OCI-LY3 (cell line): ENCODE measurements around the gene ZNF423.

ENCODE experiments used
- H2AFZ ChIP-seq: fragments of 200-600, 300-600 bp; shearing (Covaris generic); 2 replicates; pipeline ENCODE4 v1.6.0; 2014; ENCODE audit warnings: antibody characterized with exemption, low read depth, low read length
- H3K27ac ChIP-seq: fragments of 200-600, 300-600 bp; sonication (generic); 2 replicates; pipeline ENCODE4 v1.5.1; 2014; ENCODE audit warnings: mild to moderate bottlenecking, low read length, moderate library complexity, mixed read lengths
- H3K27me3 ChIP-seq: fragments of 200-600, 300-600 bp; sonication (generic); 2 replicates; pipeline ENCODE4 v1.6.1; 2014; ENCODE audit warnings: low read depth, low read length, mixed read lengths
- H3K36me3 ChIP-seq: fragments of 200-600, 300-600 bp; sonication (generic); replicated peaks from 2 replicates; pipeline ENCODE3; 2014; ENCODE audit warnings: low read depth, low read length, mixed read lengths
- H3K4me1 ChIP-seq: fragments of 300-600, 200-600 bp; sonication (generic); 2 replicates; pipeline ENCODE4 v1.6.1; 2014; ENCODE audit warnings: low read length, mixed read lengths
- H3K4me2 ChIP-seq: fragments of 200-600, 300-600 bp; sonication (generic); 2 replicates; pipeline ENCODE4 v1.6.1; 2014; ENCODE audit warnings: low read length, mixed read lengths
- H3K4me3 ChIP-seq: fragments of 300-600, 200-600 bp; sonication (generic); 2 replicates; pipeline ENCODE4 v1.5.1; 2014; ENCODE audit warnings: antibody characterized with exemption, mild to moderate bottlenecking, low read length, moderate library complexity
- H3K79me2 ChIP-seq: fragments of 300-600, 200-600 bp; shearing (Covaris generic); 2 replicates; pipeline ENCODE4 v1.6.1; 2014; ENCODE audit warnings: mild to moderate bottlenecking, low read length, mixed read lengths
- H3K9ac ChIP-seq: fragments of 300-600, 200-600 bp; shearing (Covaris generic); 2 replicates; pipeline ENCODE4 v1.6.0; 2014; ENCODE audit warnings: mild to moderate bottlenecking, low read length, moderate library complexity
- H3K9me3 ChIP-seq: fragments of 200-600, 300-600 bp; shearing (Covaris generic); 2 replicates; pipeline ENCODE4 v1.6.1; 2014; ENCODE audit warnings: low read length, mixed read lengths; ENCODE audit not compliant: insufficient read depth
- H4K20me1 ChIP-seq: fragments of 200-600, 300-600 bp; sonication (generic); 2 replicates; pipeline ENCODE4 v1.6.1; 2016; ENCODE audit warnings: low read length, mixed read lengths; ENCODE audit not compliant: insufficient read depth
- CTCF ChIP-seq: fragments of 200-600, 300-600 bp; sonication (generic); IDR thresholded peaks from 2 replicates; pipeline ENCODE4 v1.5.1; 2014; ENCODE audit warnings: antibody characterized with exemption, low read length, low read depth
- EZH2phosphoT487 ChIP-seq: fragments of 200-600 bp; shearing (Covaris generic); IDR thresholded peaks from 2 replicates; pipeline ENCODE4 v1.6.1; 2018; ENCODE audit warnings: antibody characterized with exemption, mixed run types, low read depth

ZNF423 gene

DNA sequence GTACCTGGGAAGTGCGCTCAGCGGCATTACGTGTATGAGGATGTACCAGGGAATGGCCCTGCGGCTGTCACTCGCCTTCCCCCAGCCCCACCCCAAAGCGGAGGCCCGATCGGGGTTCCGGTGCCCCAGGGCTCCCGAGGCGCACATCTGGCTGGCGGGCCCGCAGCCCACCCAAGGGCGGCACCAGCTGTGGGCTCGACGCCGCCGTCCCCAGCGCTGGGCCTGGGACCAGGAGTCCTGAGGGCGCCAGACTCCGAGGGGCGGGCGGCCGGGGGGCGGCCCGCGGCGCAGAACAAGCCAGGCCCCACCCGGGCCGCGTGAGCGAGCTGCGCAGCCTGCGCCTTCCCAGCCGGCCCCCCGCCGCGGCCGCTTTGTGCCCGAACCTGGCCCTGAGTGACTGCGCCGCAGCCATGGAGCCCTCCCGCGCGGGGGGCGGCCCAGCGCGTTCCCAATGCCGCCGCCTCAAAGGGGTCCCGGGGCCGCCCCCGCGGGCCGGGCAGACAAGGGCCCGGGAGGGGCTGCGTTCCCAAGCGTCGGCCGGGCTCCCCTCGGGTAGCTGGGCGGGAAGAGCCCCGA, 17.4 kb downstream of the ZNF423 start:
- H4K20me1 ChIP-seq = no peaks in the 10 kb centered on the region
- H3K9me3 ChIP-seq = no peaks in the 10 kb centered on the region
- no peak overlapping the region for H3K9ac ChIP-seq
- no peak overlapping the region for H3K27ac ChIP-seq
- no peak overlapping the region for H3K4me3 ChIP-seq
- H3K4me1 ChIP-seq = no peaks in the 10 kb centered on the region
- TF ChIP-seq CTCF (no peak), EZH2phosphoT487 (no peak)
- peaks cover 15% of the 10 kb centered on the region for H3K27me3 ChIP-seq
- H3K36me3 ChIP-seq = no peaks in the 10 kb centered on the region
- H2AFZ ChIP-seq = no peak overlapping the region
- no peaks in the 10 kb centered on the region for H3K79me2 ChIP-seq
- no peak overlapping the region for H3K4me2 ChIP-seq

- Histone ChIP-seq H3K9ac (no peak overlapping the region), H4K20me1 (no peaks in the 10 kb centered on the region), H3K27me3 (peaks cover 15% of the 10 kb centered on the region), H3K4me3 (no peak overlapping the region), H3K79me2 (no peaks in the 10 kb centered on the region), H3K4me1 (no peaks in the 10 kb centered on the region), H3K9me3 (no peaks in the 10 kb centered on the region), H3K27ac (no peak overlapping the region), H3K36me3 (no peaks in the 10 kb centered on the region), H3K4me2 (no peak overlapping the region), H2AFZ (no peak overlapping the region)
- TF ChIP-seq EZH2phosphoT487 (no peak), CTCF (no peak)
Observed at GRCh38 chr16:49837688-49838410, 18.1 kb downstream of the ZNF423 start.

DNA sequence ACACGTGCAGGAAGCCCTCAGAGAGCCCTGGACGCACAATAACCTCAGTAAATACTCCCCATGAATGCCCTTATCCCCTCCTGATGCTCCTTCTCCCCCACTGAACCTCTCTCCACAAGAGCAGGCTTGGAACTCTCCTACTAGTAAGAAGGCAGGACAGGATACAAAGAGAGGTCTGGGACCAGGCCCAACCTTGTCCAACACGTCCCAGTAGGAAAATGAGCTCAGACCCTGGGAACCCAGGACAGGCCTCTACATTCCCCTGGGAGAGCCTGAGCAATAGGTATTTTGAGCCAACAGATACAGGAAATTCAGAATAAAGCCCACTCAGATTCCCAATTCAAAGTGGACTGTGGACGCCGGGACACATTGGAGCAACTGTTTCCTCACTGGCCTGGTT, 19.2 kb downstream of the ZNF423 start:
- peaks cover 14% of the 10 kb centered on the region for H3K27me3 ChIP-seq
- H4K20me1 ChIP-seq = no peaks in the 10 kb centered on the region
- H3K79me2 ChIP-seq = no peaks in the 10 kb centered on the region
- H3K4me2 ChIP-seq = no peak overlapping the region
- H3K9me3 ChIP-seq = no peaks in the 10 kb centered on the region
- no peak overlapping the region for H2AFZ ChIP-seq
- no peak overlapping the region for H3K27ac ChIP-seq
- no peak overlapping the region for H3K9ac ChIP-seq
- H3K36me3 ChIP-seq = no peaks in the 10 kb centered on the region
- H3K4me3 ChIP-seq = no peak overlapping the region
- no peaks in the 10 kb centered on the region for H3K4me1 ChIP-seq
- TF ChIP-seq EZH2phosphoT487 (no peak), CTCF (no peak)

DNA sequence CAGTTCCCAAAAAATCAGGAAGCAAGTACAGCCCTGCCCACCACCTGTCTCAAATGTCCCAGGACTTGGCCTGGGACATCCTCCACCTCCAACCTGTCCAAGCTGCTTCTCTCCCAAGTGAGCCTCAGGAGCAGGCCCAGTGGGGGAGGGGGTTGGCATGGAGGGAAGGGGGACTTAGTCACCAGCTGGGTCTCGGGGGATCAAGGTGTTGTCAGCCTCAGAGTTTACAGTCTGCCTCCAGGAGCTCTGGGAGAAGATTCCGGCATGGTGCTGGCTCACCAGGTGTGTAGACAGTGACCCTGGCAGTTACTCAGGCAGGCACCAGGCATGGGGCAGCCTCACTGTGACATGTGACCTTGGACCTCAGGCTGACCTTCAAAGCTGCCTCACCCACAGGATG, 19.7 kb downstream of the ZNF423 start:
- H3K9me3 ChIP-seq = no peaks in the 10 kb centered on the region
- H2AFZ ChIP-seq = no peak overlapping the region
- H3K4me1 ChIP-seq = no peaks in the 10 kb centered on the region
- H4K20me1 ChIP-seq = no peaks in the 10 kb centered on the region
- H3K9ac ChIP-seq = no peak overlapping the region
- H3K4me2 ChIP-seq = no peak overlapping the region
- H3K27me3 ChIP-seq = peaks cover 9% of the 10 kb centered on the region
- H3K4me3 ChIP-seq = no peak overlapping the region
- TF ChIP-seq EZH2phosphoT487 = no peak
- TF ChIP-seq CTCF = no peak
- H3K36me3 ChIP-seq = no peaks in the 10 kb centered on the region
- no peak overlapping the region for H3K27ac ChIP-seq
- no peaks in the 10 kb centered on the region for H3K79me2 ChIP-seq
